ENCODE measurements around the gene COPB2.

DNA sequence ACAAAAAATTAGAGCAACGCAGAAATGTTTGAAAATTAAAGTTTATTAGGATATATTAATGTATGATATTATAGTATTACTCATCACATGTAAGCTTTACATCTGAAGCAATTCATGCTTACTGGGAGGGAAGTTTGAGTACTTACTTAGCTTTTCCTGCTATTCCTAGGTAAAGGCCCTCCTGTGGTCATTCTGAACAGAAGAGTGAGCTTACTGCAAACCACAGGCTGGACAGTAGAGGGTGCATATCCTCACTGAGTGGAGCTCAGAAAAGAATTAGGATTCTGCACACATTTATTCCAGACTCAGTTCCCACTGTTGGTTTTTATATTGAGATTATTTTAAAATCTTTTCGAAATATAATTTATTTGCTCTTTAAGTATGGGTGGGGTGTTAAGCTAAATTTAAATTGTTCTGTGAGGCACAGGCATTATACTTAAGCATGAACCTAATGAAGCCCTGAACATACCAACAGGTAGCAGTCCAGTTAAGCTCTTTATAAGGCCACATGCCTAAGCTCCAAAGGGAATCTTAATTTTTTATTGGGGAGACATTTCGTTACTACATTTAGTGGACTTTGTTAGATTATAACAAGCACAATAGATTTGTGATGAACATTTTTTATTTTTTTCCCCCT is 35.4 kb downstream of the COPB2 start:
- TF ChIP-seq CTCF (IDR thresholded peaks at IDR 0.05) (peak in 4 of 6 experiments; percentile 35 to 70 (median 66)), POLR2A (IDR thresholded peaks at IDR 0.05) (no peak)
